Glomerular visceral epithelial cell (primary cell): ENCODE results near the gene DNAJB6.
"Not testable (repeated sequence)": the region's sequence is repeated elsewhere in the genome, so short reads cannot be mapped to it uniquely, and the experiment has no call there.

Experiments used
- DNase-seq: peaks from one replicate; pipeline ENCODE4 v3.0.0-alpha.2; 2016; ENCODE audit errors: extremely low spot score

DNAJB6 gene

GRCh38 chr7:157323401-157323800 is 13.4 kb upstream of the DNAJB6 start:
- DNase-seq = no peak

GRCh38 chr7:157329447-157329846 is 7.4 kb upstream of the DNAJB6 start:
- no peak for DNase-seq

DNA sequence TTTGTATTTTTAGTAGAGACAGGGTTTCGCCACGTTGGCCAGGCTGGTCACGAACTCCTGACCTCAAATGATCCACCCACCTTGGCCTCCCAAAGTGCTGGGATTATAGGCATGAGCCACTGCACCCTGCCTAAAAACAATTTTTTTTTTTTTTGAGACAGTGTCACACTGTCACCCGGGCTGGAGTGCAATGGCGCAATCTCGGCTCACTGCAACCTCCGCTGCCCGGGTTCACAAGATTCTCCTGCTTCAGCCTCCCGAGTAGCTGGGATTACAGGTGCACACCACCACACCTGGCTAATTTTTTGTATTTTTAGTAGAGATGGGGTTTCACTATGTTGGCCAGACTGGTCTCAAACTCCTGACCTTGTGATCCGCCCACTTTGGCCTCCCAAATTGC is 6.2 kb upstream of the DNAJB6 start:
- DNase-seq = not testable (repeated sequence)

- DNase-seq = not testable (repeated sequence)
Observed at GRCh38 chr7:157331049-157331448, 5.8 kb upstream of the DNAJB6 start.

DNA sequence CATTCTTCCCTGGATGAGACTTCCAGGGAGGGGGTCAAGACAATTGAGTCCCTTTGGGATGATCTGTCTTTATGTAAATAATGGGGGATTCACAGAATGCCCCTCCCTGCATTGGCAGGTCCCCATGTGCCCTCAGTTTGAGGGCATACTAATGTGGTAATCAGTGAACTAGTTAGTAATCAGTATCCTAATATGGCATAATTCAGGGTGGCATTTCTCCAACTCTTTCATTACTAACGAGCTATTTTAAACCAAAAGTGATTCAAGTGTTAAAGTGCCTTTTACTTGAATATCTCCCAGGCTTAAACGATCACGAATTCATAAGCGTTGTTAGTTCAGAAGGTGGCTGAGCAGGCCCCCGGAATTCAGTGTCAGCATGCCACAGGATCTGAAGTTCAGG is 1.6 kb upstream of the DNAJB6 start:
- DNase-seq = peak; percentile 22

DNA sequence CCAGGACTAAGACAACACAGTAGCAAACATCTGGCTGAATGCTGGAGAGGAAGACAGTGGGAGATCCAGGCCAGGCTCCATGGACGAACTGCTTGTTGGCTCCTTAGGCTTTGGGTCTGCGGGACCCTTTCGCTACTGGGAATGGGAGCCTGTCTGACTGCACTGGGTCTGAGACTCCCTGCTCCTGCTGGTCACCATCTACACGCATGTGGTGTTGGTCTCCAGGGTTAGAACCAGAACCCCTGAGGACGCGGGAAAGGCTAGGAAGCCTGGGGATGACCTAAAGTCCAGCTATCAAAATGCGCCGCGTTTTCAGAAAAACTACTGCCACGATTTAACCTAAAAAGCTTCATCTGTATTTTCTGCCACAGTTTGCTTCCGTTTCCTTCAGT is 817 bp upstream of the DNAJB6 start:
- DNase-seq = no peak

- peak; percentile 57 for DNase-seq
Observed at GRCh38 chr7:157337316-157338149, 729 bp downstream of the DNAJB6 start.

DNA sequence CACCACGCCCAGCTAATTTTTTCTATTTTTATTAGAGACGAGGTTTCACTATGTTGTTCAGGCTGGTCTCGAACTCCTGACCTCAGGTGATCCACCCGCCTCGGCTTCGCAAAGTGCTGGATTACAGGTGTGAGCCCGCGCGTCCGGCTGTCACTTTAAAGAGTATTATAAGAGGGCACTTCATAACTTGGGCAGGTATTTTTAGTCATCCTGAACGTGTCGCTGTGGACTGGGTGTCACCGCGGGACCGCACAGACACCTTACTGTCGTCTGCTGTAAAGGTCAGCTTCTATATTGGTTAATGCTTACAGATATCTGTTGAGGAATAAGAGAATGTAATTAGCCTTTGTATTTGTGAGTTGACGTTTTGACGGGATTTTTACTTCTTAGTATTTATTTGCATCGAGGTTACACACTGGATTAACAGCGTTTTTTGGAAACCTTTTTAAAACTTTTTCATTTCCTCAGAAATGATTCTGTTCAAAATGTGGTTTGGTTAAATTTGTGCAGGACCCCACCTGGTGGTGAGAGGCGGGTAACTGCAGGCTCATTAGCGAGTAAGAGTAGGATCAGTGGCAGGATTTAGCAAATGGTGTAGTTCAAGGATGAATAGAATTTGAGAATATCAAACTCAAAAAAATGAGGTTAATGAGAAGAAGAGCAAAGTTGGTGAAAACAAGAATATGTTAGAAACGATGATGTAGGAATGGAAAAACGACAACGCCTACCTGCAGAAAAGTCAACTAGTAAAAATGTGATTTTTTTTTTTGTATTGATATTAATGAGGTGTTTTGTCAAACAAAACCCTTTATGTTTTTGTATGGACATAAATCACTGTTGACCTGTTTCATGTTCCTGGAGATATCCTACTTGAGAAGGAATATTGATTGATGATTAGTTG is 3.2 kb downstream of the DNAJB6 start:
- peak; percentile 70 for DNase-seq

- DNase-seq = peak; percentile 69
Observed at GRCh38 chr7:157347217-157347904, 10.6 kb downstream of the DNAJB6 start.

DNA sequence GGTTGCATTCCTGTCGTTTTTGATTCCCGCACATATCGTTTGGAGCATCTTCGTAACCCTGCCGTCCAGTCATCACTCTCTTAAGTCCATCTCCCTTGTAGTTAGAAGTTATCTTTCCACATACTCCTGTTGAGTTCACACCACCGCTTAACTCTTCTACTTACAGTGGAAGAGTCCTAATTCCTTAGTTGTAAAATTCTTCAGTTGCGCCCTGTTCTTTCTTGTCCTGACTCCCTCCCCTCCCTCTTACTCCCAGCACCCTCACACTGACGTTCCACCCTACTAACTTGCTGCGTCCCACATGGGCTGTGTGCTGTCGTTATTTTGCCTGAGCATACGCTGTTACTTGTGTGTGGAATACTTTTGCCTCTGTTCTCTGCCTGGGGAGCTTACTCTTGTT is 11.7 kb downstream of the DNAJB6 start:
- DNase-seq = no peak

GRCh38 chr7:157352516-157352915 is 15.7 kb downstream of the DNAJB6 start:
- no peak for DNase-seq

DNA sequence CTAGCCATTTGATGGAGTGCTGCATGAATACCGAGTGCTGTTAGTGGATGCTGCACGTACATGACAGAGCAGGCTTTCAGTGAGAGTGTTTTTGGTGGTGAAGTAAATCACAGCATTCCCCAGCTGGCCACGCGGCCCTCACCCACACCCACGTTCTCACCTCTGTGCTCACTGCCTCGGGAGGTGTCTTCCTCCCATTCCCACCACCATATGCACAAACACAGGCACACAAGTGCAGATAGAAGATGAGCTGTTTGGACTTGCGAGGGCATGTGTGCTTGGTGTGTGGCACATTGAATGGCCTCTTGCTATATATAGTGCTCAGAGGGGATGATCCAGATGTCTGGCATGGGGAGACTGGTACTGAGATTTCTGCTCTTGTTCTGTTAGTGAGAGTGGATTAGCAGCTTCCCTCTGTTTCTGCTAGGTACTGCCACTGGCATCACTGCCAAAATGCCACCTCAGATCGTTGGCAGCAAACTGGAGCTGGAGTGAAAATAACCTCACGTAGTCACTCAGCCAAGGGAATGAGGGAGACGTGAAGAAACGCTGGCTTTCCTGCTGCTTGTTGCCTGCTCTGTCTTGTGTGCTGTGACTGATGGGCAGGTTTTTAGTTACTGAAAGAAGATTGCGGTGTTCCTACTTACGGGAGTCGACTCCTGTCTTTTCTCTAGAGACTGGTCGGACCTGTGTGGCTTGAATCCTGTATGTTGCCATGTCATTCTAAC is 19.1 kb downstream of the DNAJB6 start:
- no peak for DNase-seq

DNA sequence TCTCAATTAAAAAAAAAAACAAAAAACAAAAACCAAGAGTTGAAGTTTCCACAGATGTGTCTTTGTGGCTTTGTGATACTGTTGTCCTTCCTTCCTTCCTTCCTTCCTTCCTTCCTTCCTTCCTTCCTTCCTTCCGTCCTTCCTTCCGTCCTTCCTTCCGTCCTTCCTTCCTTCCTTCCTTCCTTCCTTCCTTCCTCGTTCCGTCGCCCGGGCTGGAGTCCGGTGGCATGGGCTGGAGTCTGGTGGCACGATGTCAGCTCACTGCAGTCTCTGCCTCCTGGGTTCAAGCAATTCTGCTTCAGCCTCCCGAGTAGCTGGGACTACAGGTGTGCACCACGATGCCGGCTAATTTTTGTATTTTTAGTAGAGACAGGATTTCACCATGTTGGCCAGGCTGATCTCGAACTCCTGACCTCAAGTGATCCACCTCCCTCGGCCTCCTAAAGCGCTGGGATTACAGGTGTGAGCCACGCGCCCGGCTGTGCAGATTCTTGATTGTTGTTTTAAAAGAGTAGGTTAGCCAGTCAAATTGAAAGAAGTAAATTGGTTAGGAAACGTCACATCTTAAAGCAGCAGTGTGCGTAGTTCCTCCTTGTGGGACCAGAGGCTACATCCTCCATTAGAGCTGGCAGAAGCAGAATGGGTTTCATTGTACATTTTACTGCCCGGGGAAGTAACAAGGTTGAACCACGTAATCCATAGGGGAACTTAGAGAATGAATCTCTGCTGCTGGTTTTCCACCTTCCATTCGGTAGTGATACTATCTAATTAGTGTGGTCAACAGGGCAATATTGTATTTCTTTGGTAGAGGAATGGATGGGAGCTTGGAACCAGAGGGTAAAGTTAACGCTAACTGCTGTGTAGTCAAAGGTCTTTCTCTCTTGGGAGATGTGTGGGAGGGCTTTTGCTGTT is 20.6 kb downstream of the DNAJB6 start:
- DNase-seq = no peak

DNA sequence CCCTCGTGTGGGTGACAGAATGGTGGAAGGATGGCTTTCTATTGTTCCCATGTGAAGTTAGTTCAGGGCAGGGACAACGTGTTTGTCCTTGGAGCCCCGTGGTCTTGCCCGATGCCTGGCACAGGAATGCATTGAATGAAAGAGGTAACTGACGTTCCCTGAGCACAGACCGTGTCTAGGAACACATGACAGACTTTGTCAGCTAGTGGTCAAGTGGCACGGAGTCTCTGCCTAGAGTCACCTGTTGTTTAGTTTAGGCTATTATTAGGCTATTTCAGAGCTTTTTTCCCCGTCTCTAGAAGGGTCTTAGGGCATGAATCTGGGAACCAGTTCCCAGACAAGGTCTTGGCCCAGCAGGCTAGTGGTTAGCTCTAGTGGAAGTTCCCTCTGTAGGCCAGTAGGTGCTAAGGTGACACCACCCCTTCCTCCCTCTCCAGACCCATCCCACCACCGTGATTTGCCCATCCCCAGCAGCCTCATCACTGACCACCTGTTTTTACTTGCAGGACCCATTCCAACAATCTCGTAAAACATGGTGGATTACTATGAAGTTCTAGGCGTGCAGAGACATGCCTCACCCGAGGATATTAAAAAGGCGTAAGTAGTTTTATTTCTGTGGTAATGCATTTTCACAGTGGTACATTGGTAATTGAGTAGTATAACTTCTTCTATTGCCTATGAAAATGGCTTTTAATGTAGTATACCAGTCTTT is 21.4 kb downstream of the DNAJB6 start:
- no peak for DNase-seq

DNA sequence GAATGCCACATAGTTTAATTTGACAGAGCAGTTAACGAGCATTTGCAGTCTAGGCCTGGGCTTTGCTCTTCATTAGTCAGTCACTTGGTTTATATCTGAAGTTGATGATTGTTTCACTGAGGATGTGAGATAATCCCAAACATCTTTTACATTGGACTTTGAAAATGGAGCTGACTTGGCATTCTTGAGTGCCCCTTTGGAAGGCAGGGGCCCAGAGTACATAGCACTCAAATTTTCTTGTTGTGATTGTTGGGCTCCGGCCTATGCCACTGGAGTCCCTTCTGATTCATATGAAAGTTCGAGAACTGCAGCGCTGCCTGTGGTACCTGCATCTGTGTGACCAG is 21.9 kb downstream of the DNAJB6 start:
- no peak for DNase-seq

GRCh38 chr7:157359581-157359980 is 22.8 kb downstream of the DNAJB6 start:
- no peak for DNase-seq

GRCh38 chr7:157360483-157361025 is 23.8 kb downstream of the DNAJB6 start:
- no peak for DNase-seq

GRCh38 chr7:157361537-157361936 is 24.7 kb downstream of the DNAJB6 start:
- no peak for DNase-seq

DNA sequence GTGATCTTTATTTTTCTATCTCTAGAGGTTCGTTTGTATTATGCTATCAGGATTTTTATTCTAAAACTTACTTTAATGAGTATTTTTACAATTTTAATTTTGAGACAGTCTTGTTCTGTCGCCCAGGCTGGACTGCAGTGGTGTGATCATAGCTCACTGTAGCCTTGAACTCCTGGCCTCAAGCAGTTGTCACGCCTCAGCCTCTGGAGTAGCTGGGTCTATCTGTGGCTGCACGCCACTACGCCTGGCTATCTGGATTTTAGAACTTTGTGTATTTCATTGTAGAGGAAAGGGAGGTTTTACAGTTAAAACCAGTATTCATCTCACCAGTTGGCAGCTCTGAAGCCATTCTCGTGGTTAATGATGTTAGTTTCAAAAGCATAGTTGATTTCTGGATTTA is 25.9 kb downstream of the DNAJB6 start:
- no peak for DNase-seq

GRCh38 chr7:157366722-157367121 is 29.9 kb downstream of the DNAJB6 start:
- no peak for DNase-seq
